ENCODE results near the gene PXDC1.

PXDC1 gene

GRCh38 chr6:3751077-3751729, at the start of gene PXDC1:
TSS of gene PXDC1 (minus strand) at chr6:3751713. CDS start at chr6:3751531, 182 bp downstream.
- DNase-seq: peak; percentile 30

- no peak for DNase-seq
Observed at GRCh38 chr6:3800850-3801591, 49.5 kb upstream of the PXDC1 start.

GRCh38 chr6:3799719-3800118, 48.2 kb upstream of the PXDC1 start:
- no peak for DNase-seq

GRCh38 chr6:3798055-3798919, 46.8 kb upstream of the PXDC1 start:
- no peak for DNase-seq

- DNase-seq: no peak
Observed at GRCh38 chr6:3797231-3798054, 45.9 kb upstream of the PXDC1 start.

GRCh38 chr6:3796719-3797041, 45.2 kb upstream of the PXDC1 start:
- DNase-seq: no peak

- no peak for DNase-seq
Observed at GRCh38 chr6:3795836-3796718, 44.6 kb upstream of the PXDC1 start.

- no peak for DNase-seq
Observed at GRCh38 chr6:3794092-3794491, 42.6 kb upstream of the PXDC1 start.

- no peak for DNase-seq
Observed at GRCh38 chr6:3793545-3793944, 42.0 kb upstream of the PXDC1 start.

GRCh38 chr6:3791526-3792203, 40.2 kb upstream of the PXDC1 start:
- no peak for DNase-seq

GRCh38 chr6:3789896-3790558, 38.5 kb upstream of the PXDC1 start:
- no peak for DNase-seq

- no peak for DNase-seq
Observed at GRCh38 chr6:3789018-3789895, 37.7 kb upstream of the PXDC1 start.

GRCh38 chr6:3788408-3789017, 37.0 kb upstream of the PXDC1 start:
- DNase-seq: no peak

- DNase-seq: no peak
Observed at GRCh38 chr6:3786141-3786540, 34.6 kb upstream of the PXDC1 start.

- DNase-seq: no peak
Observed at GRCh38 chr6:3785745-3786098, 34.2 kb upstream of the PXDC1 start.

GRCh38 chr6:3784885-3785744, 33.6 kb upstream of the PXDC1 start:
- DNase-seq: no peak

GRCh38 chr6:3784423-3784822, 32.9 kb upstream of the PXDC1 start:
- DNase-seq: no peak

All from activated CD4-positive, alpha-beta T cell treated with anti-CD3 and anti-CD28 coated beads, Interleukin-2, amount 50 U/mL, for 1 hour (primary cell).